GM19193 (cell line): Measurements from ENCODE around the gene POLDIP2.

Experiments
- POLR2A ChIP-seq: IDR thresholded peaks from 4 replicates; pipeline ENCODE4 v1.6.1; 2011; ENCODE audit not compliant: insufficient read depth, insufficient read length; ENCODE audit errors: extremely low read depth

The POLDIP2 gene

GRCh38 chr17:28363186-28363585 lies 5.9 kb upstream of the POLDIP2 start:
- no peak for TF ChIP-seq POLR2A

DNA sequence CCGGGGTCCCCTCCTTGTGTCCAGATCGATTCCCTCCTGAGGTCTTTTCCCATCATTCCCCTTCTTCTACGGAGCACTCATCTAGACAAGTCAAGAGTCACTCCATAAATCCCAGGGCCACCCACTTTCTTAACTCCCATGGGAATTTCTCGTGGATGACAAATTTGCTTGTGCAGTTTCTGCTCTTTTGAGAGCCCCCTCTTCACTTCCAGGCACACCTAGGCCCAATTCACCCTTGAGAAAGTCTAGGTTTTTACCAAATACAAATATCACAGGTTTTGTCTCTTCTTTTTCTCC lies 522 bp upstream of the POLDIP2 start:
- no peak for TF ChIP-seq POLR2A

- no peak for TF ChIP-seq POLR2A
Measured at GRCh38 chr17:28350271-28350670, 7.1 kb downstream of the POLDIP2 start.

DNA sequence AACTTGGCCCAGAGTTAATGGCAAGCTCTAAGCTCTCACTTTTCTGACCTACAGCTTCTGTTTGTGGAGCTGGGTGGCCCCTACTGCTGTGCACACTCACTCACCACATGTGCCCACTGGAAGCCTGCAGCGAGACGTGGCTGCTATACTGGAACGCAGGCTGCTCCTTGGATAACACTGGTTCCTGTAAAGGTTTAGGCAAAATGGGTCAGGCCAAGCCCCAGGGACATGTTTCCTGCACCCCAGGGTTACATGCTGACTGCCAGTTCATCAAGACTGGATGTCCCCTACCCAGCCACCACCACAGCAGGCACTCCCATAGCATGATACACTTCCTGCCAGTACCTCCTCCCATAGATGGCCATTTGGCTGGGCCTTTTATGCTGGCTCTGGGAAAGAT lies 8.3 kb downstream of the POLDIP2 start:
- TF ChIP-seq POLR2A, result no peak

- TF ChIP-seq POLR2A, result no peak
Measured at GRCh38 chr17:28347261-28347891, 10.0 kb downstream of the POLDIP2 start.

- TF ChIP-seq POLR2A, result no peak
Measured at GRCh38 chr17:28346746-28347246, 10.5 kb downstream of the POLDIP2 start.

DNA sequence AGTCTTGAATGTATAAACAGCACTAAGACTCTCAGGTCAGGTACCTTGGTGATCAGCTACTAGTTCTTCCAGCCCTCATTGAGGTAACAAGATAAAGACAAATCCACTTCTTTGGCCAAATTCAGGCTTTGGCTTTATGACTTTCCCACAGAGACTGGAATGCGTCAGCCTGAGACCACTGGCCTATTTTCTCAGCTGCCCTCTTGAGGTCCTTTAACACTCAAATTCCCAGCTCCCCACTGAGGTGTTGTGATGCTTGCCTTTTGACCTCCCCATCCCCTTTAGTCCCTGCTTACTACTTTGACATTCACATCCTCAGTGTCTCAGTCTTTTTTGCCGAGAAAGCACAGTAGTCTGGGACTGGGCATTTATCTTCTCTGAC lies 11.1 kb downstream of the POLDIP2 start:
- TF ChIP-seq POLR2A, result no peak

DNA sequence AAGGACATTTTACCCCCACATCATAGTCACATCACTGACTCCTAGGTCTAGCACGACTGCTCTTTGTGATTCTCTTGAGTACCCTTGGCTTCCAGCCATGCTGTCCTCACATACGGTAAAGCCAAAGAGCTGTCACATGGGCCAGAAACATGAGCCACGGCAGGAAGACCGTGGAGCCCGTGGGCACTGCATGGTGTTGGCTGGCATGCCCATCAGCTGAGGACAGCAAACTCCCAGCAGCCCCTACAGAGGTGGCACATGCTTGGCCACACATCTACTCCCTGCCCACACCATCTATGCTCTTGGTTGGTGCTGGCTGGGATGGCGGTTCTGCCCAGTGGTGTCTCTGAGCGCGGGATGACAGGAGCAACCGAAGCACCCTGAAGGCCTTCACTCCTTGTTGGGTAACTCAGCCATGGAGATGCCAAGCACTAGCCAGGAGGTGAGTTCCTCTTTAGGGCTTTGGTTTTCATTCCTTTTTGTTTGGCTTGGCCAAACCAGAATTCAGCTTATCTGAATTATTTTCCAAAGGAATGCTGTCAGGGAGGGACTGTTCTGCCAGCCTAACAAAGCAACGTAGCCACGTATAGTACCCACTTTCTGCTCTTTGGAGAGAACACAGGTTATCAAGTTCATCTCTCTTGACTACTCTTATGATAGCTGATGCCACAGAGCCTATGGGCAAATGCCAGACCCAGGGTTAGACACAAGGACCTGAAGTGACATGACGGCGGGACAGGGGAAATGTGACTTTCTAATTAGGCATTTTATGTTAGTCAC lies 11.7 kb downstream of the POLDIP2 start:
- TF ChIP-seq POLR2A, result peak; percentile 13

DNA sequence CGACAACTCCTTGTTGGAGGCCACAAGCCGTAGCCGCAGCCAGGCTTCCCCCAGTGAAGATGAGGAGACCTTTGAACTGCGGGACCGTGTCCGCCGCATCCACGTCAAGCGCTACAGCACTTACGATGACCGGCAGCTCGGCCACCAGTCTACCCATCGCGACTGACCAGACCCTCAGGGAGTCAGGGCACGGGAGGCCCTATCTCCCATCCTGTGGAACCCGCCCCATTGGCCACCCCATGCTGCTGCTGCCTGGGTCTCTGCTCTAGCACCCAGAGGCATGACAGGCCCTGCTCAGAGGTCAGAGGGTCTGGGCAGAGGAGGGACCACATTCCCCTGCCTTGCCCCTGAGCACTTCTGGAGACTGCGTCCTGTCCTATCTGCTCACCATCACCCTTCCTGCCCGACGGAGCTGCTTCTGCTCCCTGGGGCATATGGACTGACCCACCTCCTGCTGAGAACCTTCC lies 12.9 kb downstream of the POLDIP2 start:
- TF ChIP-seq POLR2A, result no peak

- TF ChIP-seq POLR2A, result no peak
Measured at GRCh38 chr17:28344011-28344410, 13.3 kb downstream of the POLDIP2 start.

GRCh38 chr17:28343491-28343932 lies 13.8 kb downstream of the POLDIP2 start:
- TF ChIP-seq POLR2A, result no peak

DNA sequence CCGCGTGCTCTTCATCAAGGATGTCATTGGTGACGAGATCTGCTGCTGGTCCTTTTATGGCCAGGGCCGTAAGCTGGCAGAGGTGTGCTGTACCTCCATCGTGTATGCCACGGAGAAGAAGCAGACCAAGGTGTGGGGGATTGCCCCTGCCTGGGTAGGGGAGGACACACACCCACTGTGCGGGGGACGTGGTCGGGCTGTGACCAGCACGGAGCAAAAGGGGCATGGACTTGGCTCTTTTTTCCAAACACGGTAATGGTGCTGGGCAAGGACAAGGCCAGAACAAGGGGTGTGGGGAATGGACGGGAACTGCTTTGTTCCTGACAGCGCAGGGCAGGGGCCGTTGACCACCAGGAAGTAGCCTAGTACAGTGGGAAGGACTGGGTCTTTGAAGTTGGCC lies 15.0 kb downstream of the POLDIP2 start:
- no peak for TF ChIP-seq POLR2A

DNA sequence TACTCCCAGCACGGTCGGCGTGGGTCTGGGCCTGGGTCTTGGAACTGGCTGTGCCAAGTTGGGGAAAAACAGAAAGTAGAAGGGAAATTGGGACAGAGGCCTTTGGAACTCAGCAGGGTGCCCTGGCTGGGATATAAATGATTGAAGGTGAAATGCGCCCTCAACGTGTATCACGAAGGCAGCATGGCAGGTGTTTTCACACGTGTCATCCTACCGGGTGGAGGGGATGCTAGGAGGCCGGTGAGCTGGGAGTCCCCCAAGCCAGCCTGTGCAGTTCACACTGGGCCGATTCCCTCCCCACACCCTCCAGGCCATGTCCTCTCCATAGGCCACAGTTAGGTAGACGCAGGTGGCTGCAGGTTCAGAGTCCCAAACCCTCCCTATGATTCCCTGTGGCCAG lies 15.8 kb downstream of the POLDIP2 start:
- TF ChIP-seq POLR2A, result no peak

GRCh38 chr17:28340374-28340773 lies 17.0 kb downstream of the POLDIP2 start:
- no peak for TF ChIP-seq POLR2A

- TF ChIP-seq POLR2A, result no peak
Measured at GRCh38 chr17:28339431-28339830, 17.9 kb downstream of the POLDIP2 start.

- no peak for TF ChIP-seq POLR2A
Measured at GRCh38 chr17:28338056-28338768, 19.1 kb downstream of the POLDIP2 start.
